ENCODE results near the gene LAMA3. TPM values are rescaled to one million over a fixed set of nuclear protein-coding genes. Genes with fewer than 3 reads are reported as not detected.

The LAMA3 gene
- total and polyA plus RNA-seq, 2 donors from 2014 or later = 4.4 to 66.0 TPM

DNA sequence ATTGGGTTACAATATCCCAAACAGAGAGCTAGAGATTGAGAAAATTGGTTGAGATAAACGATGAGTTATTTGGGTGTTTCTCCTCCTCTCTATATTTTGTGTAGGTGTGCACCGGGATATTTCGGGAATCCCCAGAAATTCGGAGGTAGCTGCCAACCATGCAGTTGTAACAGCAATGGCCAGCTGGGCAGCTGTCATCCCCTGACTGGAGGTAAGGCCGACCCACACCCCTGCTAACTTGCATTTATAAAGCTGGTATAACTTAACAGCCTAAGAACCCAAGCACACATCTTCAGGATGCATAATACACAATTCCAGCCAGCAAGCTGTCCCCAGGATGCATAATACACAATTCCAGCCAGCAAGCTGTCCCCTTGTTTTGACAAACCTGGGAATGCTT lies 200.7 kb downstream of the LAMA3 start:
- intact Hi-C loops (cut with DNase I) = no loop called here
- DNase-seq (no peak), FAIRE-seq (no peak)
- Histone ChIP-seq H3K9me3 (ENCODE audit: control insufficient read depth in 2 of 3, insufficient read depth in 1 of 3, low read length in 3 of 3) (peaks cover 0 to 6% (median 0%) of the 10 kb centered on the region in 3 donors), H3K27me3 (ENCODE audit: control insufficient read depth, insufficient read depth, low read length) (no peaks in the 10 kb centered on the region), H3K9ac (ENCODE audit: low read length in 3 of 3) (no peak overlapping the region), H3K4me3 (ENCODE audit: low read length in 3 of 3) (no peak overlapping the region), H3K4me1 (ENCODE audit: control insufficient read depth in 2 of 3, insufficient read depth in 2 of 3, low read depth in 1 of 3, low read length in 3 of 3) (peaks cover 0 to 2% (median 0%) of the 10 kb centered on the region in 3 donors), H3K36me3 (ENCODE audit: control insufficient read depth in 2 of 3, insufficient read depth in 3 of 3, low read length in 3 of 3) (no peaks in the 10 kb centered on the region), H3K27ac (ENCODE audit: low read depth in 2 of 2, low read length in 2 of 2) (no peak overlapping the region)
- TF ChIP-seq, protein P1, sequence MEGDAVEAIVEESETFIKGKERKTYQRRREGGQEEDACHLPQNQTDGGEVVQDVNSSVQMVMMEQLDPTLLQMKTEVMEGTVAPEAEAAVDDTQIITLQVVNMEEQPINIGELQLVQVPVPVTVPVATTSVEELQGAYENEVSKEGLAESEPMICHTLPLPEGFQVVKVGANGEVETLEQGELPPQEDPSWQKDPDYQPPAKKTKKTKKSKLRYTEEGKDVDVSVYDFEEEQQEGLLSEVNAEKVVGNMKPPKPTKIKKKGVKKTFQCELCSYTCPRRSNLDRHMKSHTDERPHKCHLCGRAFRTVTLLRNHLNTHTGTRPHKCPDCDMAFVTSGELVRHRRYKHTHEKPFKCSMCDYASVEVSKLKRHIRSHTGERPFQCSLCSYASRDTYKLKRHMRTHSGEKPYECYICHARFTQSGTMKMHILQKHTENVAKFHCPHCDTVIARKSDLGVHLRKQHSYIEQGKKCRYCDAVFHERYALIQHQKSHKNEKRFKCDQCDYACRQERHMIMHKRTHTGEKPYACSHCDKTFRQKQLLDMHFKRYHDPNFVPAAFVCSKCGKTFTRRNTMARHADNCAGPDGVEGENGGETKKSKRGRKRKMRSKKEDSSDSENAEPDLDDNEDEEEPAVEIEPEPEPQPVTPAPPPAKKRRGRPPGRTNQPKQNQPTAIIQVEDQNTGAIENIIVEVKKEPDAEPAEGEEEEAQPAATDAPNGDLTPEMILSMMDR (IDR thresholded peaks at IDR 0.05; ENCODE audit: borderline replicate concordance, extremely low read depth, insufficient read depth) = no peak

DNA sequence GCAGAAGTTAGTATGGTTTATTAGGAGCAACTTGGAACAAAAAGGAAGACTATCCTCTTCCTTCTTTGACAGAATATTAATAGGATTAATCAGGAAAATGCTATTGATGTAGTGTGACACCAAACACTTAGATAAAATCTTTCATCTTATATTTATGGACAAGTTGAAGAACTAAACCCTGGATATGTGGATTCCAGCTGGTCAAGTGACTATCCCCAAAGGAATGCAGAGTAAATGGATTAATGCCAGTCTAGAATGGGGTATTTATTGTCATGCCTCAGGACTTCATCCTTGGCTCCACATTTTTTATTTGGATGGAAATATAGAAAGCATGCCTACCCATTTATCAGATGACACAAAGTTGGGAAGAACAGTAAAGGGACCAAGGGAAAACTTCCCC lies 201.3 kb downstream of the LAMA3 start:
- intact Hi-C loops (cut with DNase I) = no loop called here
- DNase-seq (no peak), FAIRE-seq (no peak)
- no peak overlapping the region for H3K27ac ChIP-seq (ENCODE audit: low read depth in 2 of 2, low read length in 2 of 2)
- TF ChIP-seq, protein P1 (IDR thresholded peaks at IDR 0.05; ENCODE audit: borderline replicate concordance, extremely low read depth, insufficient read depth) = no peak
- no peaks in the 10 kb centered on the region for H3K4me1 ChIP-seq (ENCODE audit: control insufficient read depth in 2 of 3, insufficient read depth in 2 of 3, low read depth in 1 of 3, low read length in 3 of 3)
- no peak overlapping the region for H3K4me3 ChIP-seq (ENCODE audit: low read length in 3 of 3)
- H3K9me3 ChIP-seq (ENCODE audit: control insufficient read depth in 2 of 3, insufficient read depth in 1 of 3, low read length in 3 of 3) = peaks cover 0 to 6% (median 0%) of the 10 kb centered on the region in 3 donors
- no peaks in the 10 kb centered on the region for H3K36me3 ChIP-seq (ENCODE audit: control insufficient read depth in 2 of 3, insufficient read depth in 3 of 3, low read length in 3 of 3)
- H3K27me3 ChIP-seq (ENCODE audit: control insufficient read depth, insufficient read depth, low read length) = no peaks in the 10 kb centered on the region
- H3K9ac ChIP-seq (ENCODE audit: low read length in 3 of 3) = no peak overlapping the region

DNA sequence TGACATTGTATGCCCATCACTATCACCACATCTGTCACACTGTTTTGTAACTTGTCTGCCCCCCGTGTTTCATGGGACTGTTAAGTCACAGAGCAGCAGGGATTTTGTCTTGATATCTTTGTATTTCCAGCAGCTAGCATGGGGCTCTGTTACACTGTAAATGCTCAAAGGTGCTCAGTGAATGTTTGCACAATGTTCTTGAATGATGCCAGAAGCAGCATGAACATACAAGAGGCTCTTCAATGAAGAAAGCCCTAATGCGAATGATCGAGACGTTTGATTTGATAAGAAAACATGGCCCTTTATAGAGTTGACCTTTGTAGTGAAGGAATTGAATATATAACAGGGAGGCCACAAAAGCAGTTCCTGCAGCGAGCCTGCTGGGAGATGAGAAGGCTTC lies 204.4 kb downstream of the LAMA3 start:
- H3K4me1 ChIP-seq (ENCODE audit: control insufficient read depth in 2 of 3, insufficient read depth in 2 of 3, low read depth in 1 of 3, low read length in 3 of 3) = no peaks in the 10 kb centered on the region
- H3K27ac ChIP-seq (ENCODE audit: low read depth in 2 of 2, low read length in 2 of 2) = no peak overlapping the region
- H3K9me3 ChIP-seq (ENCODE audit: control insufficient read depth in 2 of 3, insufficient read depth in 1 of 3, low read length in 3 of 3) = no peaks in the 10 kb centered on the region
- DNase-seq (no peak), FAIRE-seq (no peak)
- no peak overlapping the region for H3K9ac ChIP-seq (ENCODE audit: low read length in 3 of 3)
- H3K27me3 ChIP-seq (ENCODE audit: control insufficient read depth, insufficient read depth, low read length) = no peaks in the 10 kb centered on the region
- H3K36me3 ChIP-seq (ENCODE audit: control insufficient read depth in 2 of 3, insufficient read depth in 3 of 3, low read length in 3 of 3) = no peaks in the 10 kb centered on the region
- TF ChIP-seq, protein P1 (IDR thresholded peaks at IDR 0.05; ENCODE audit: borderline replicate concordance, extremely low read depth, insufficient read depth) = no peak
- H3K4me3 ChIP-seq (ENCODE audit: low read length in 3 of 3) = no peak overlapping the region
- intact Hi-C loops (cut with DNase I) = no loop called here

DNA sequence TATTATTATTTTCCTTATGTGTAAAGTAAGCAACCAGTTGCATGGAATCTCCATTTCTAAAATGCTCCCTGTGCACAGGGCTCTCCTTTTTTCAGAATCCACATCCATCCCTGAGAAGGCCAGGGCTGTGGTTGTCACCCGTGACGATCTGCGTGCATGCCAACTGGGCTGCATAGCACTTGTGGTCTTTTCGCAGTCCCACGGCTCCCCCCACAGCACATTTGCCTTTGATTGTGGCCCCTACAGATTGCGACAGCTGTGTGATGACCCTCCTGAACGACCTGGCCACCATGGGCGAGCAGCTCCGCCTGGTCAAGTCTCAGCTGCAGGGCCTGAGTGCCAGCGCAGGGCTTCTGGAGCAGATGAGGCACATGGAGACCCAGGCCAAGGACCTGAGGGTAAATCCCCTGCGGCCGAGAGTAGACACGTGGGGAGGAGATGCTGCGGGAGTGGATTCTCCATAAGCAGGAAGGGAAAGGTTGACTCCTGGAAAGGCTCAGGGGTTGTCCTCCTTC lies 205.5 kb downstream of the LAMA3 start:
- TF ChIP-seq, protein P1 (IDR thresholded peaks at IDR 0.05; ENCODE audit: borderline replicate concordance, extremely low read depth, insufficient read depth) = no peak
- FAIRE-seq = no peak
- intact Hi-C loops (cut with DNase I) = no loop called here

More for the DNA sequence above, 205.5 kb downstream of the LAMA3 start:
- Histone ChIP-seq H3K4me3 (ENCODE audit: low read length in 3 of 3) (no peak overlapping the region), H3K36me3 (ENCODE audit: control insufficient read depth in 2 of 3, insufficient read depth in 3 of 3, low read length in 3 of 3) (no peaks in the 10 kb centered on the region), H3K9me3 (ENCODE audit: control insufficient read depth in 2 of 3, insufficient read depth in 1 of 3, low read length in 3 of 3) (no peaks in the 10 kb centered on the region), H3K27ac (ENCODE audit: low read depth in 2 of 2, low read length in 2 of 2) (no peak overlapping the region), H3K4me1 (ENCODE audit: control insufficient read depth in 2 of 3, insufficient read depth in 2 of 3, low read depth in 1 of 3, low read length in 3 of 3) (no peaks in the 10 kb centered on the region), H3K9ac (ENCODE audit: low read length in 3 of 3) (no peak overlapping the region), H3K27me3 (ENCODE audit: control insufficient read depth, insufficient read depth, low read length) (no peaks in the 10 kb centered on the region)
- DNase-seq = no peak
